GM12875 (cell line): ENCODE measurements around the gene ADAMTS10.

Source experiments
- H3K4me3 ChIP-seq: one replicate; pipeline ENCODE4 v1.5.1; 2011; ENCODE audit warnings: low read depth, low read length, control low read depth
- CTCF ChIP-seq: IDR thresholded peaks from 2 replicates; pipeline ENCODE4 v1.5.1; 2011; ENCODE audit warnings: low read depth, mild to moderate bottlenecking, control low read depth, inconsistent platforms, low read length, moderate library complexity, borderline replicate concordance; ENCODE audit not compliant: insufficient read depth

ADAMTS10 gene

GRCh38 chr19:8539621-8540149 lies 70.8 kb downstream of the ADAMTS10 start:
- no peak for TF ChIP-seq CTCF
- no peak overlapping the region for H3K4me3 ChIP-seq

- TF ChIP-seq CTCF: no peak
- no peak overlapping the region for H3K4me3 ChIP-seq
Measured at GRCh38 chr19:8537099-8537498, 73.4 kb downstream of the ADAMTS10 start.

- H3K4me3 ChIP-seq: no peak overlapping the region
- no peak for TF ChIP-seq CTCF
Measured at GRCh38 chr19:8536282-8536681, 74.2 kb downstream of the ADAMTS10 start.

GRCh38 chr19:8532225-8532624 lies 78.3 kb downstream of the ADAMTS10 start:
- no peak for TF ChIP-seq CTCF
- H3K4me3 ChIP-seq: no peak overlapping the region

GRCh38 chr19:8531470-8531869 lies 79.0 kb downstream of the ADAMTS10 start:
- no peak for TF ChIP-seq CTCF
- H3K4me3 ChIP-seq: no peak overlapping the region
